Testis (tissue), 3 donors: ENCODE measurements around the gene SNX8. TPM values are rescaled to one million over a fixed set of nuclear protein-coding genes. Genes with fewer than 3 reads are reported as not detected.

Experiments
- DNase-seq: peaks from one replicate; pipeline ENCODE4 v3.0.0-alpha.2; 2019
- H3K27ac ChIP-seq, 2 donors: fragments of 200-600 bp; sonication (generic); one replicate each; pipeline ENCODE4 v1.5.1; 2019
- H3K27me3 ChIP-seq: fragments of 200-600 bp; sonication (generic); one replicate; pipeline ENCODE4 v1.5.1; 2019
- H3K36me3 ChIP-seq: fragments of 200-600 bp; sonication (generic); one replicate; pipeline ENCODE4 v1.5.1; 2017; ENCODE audit warnings: low read depth; ENCODE audit errors: missing control alignments
- H3K4me1 ChIP-seq: fragments of 200-600 bp; sonication (generic); one replicate; pipeline ENCODE4 v1.5.1; 2019
- H3K4me3 ChIP-seq, 2 donors: fragments of 200-600 bp; sonication (generic); one replicate each; pipeline ENCODE4 v1.5.1; 2017 to 2019
- H3K9me3 ChIP-seq: fragments of 200-600 bp; sonication (generic); one replicate; pipeline ENCODE4 v1.5.1; 2017
- POLR2A ChIP-seq: fragments of 450-650 bp; IDR thresholded peaks from one replicate; pipeline ENCODE4 v1.6.1; 2017; ENCODE audit warnings: antibody characterized with exemption, mild to moderate bottlenecking, moderate library complexity
- WGBS, 2 donors: methylation state at CpG; one replicate each; pipeline ENCODE4 v1.1.5; 2018; 5-methylcytosine and 5-hydroxymethylcytosine counted together
- intact Hi-C: fragments of 100-400 bp; cut with DNase I; formaldehyde crosslinking; loops from one replicate; pipeline ENCODE4 v1.15.1; 2023; ENCODE audit warnings: low total_unique reads
- polyA plus RNA-seq: library from polyadenylated mRNA; stranded (reverse); fragments of 350-450 nt; fragmentation: Illumina TruSeq; extraction: RNeasy Lipid Tissue Mini Kit (QIAGEN cat#74804); gene quantifications from one replicate; pipeline ENCODE4 v1.2.3, GENCODE V29; 2014; ENCODE audit warnings: low read depth, low replicate concordance; ENCODE audit not compliant: insufficient read depth
- total RNA-seq, 2 donors: library from RNA; depleted of rRNA; stranded (reverse); fragments of >200 nt; gene quantifications; one replicate each; pipeline ENCODE4 v1.2.3, GENCODE V29; 2016
- TF ChIP-seq, protein P1 (sequence below), 3 experiments: fragments of 450-650 bp in 2 of 3; fragments of 200-600 bp in 1 of 3; sonication (generic) in 1 of 3; IDR thresholded peaks; one replicate each; pipeline ENCODE4 v1.5.1; 2016 to 2019; ENCODE audit warnings: antibody characterized with exemption in 3 of 3, mild to moderate bottlenecking in 2 of 3, moderate library complexity in 1 of 3

SNX8 gene
- total and polyA plus RNA-seq, 3 donors from 2014 or later: 50.9 to 90.8 (median 66.8) TPM

DNA sequence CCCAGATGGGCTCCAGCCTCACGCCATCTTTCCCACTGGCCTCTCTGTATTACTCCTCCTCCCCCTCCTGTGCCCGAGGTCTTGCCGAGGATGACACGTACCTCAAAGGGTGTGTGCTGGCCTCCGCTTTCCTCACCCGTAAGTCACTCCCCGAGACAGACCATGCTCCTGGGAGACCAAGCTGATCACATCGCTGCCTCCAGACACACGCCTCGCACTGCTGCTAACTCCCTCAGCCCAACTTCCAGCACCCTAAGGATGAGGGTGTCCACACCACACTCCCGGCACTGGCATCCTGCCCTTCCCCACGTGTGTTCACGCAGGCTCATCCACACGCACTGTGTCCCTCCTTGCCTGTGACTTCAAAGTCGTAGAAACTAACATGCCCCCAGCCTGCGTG lies 105.5 kb downstream of the SNX8 start:
- intact Hi-C loops: no loop called here
- H3K27ac ChIP-seq: no peak overlapping the region
- H3K36me3 ChIP-seq: no peaks in the 10 kb centered on the region
- no peaks in the 10 kb centered on the region for H3K27me3 ChIP-seq
- DNase-seq: no peak
- WGBS, 2 donors: 92 to 93% methylated on average over 16 of the region's 16 CpGs
- no peak for TF ChIP-seq POLR2A
- TF ChIP-seq, protein P1, sequence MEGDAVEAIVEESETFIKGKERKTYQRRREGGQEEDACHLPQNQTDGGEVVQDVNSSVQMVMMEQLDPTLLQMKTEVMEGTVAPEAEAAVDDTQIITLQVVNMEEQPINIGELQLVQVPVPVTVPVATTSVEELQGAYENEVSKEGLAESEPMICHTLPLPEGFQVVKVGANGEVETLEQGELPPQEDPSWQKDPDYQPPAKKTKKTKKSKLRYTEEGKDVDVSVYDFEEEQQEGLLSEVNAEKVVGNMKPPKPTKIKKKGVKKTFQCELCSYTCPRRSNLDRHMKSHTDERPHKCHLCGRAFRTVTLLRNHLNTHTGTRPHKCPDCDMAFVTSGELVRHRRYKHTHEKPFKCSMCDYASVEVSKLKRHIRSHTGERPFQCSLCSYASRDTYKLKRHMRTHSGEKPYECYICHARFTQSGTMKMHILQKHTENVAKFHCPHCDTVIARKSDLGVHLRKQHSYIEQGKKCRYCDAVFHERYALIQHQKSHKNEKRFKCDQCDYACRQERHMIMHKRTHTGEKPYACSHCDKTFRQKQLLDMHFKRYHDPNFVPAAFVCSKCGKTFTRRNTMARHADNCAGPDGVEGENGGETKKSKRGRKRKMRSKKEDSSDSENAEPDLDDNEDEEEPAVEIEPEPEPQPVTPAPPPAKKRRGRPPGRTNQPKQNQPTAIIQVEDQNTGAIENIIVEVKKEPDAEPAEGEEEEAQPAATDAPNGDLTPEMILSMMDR (IDR thresholded peaks at IDR 0.05): no peak
- H3K4me3 ChIP-seq: no peak overlapping the region
- H3K9me3 ChIP-seq: no peaks in the 10 kb centered on the region
- H3K4me1 ChIP-seq: peaks cover 5% of the 10 kb centered on the region

DNA sequence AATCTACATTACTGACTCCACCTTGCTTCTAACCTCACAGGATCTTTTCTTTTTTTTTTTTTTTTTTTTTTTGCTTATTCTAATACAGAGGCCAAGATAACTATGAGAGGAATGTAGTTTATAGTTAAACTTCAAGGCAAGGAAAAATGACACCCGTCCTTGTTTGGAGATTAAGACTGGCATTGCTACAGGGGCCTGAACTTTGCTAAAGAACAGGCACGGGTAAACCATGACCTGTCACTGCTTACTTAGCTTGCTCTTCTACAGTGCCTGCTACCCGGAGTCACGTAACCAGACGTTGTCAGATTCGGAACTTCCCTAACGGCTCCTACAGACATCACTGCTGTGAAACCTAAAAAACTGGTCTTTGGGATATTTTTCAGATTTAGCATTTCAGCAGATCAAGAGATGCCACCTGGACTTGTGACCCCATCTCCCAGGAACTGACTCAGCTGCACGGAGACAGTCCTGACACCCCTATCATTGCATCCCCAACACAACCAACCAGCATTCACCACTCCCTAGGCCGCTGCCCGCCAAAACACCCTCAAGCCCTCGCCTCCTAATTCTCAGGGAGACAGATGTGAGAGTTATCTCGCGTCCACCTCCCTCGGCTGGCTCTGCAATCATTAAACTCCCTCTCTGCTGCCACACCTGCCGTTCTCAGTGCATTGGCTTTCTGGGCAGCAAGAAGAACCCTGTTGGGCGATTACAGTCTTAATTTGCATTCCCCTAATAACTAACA lies 109.0 kb downstream of the SNX8 start:
- H3K9me3 ChIP-seq: no peaks in the 10 kb centered on the region
- WGBS, 2 donors: 82 to 88% methylated on average over 16 of the region's 16 CpGs
- H3K36me3 ChIP-seq: no peaks in the 10 kb centered on the region
- peaks cover 5% of the 10 kb centered on the region for H3K4me1 ChIP-seq
- DNase-seq: no peak
- TF ChIP-seq POLR2A: no peak
- TF ChIP-seq, protein P1 (IDR thresholded peaks at IDR 0.05): no peak
- intact Hi-C loops: no loop called here
- no peak overlapping the region for H3K27ac ChIP-seq
- no peaks in the 10 kb centered on the region for H3K27me3 ChIP-seq
- H3K4me3 ChIP-seq: no peak overlapping the region

DNA sequence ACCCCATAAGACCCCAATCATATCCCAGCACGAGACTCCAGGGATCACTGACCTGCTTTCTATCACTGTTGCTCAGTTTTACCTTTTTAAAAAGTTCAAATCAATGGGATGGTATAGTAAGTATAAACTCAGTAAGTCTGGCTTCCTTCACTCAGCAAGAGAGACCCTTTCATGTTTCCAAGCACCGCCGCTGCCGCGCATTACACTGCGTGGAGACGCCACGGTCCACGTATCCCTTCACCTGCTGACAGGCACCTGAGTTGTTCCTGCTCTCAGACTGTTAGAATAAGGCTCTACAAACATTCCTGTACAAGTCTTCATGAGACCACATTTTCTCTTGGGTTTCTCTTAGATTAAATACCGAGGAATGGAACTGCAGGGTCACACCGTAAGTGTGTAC lies 109.8 kb downstream of the SNX8 start:
- 95 to 96% methylated on average over 11 of the region's 11 CpGs for WGBS, 2 donors
- Histone ChIP-seq H3K4me3 (no peak overlapping the region), H3K27me3 (no peaks in the 10 kb centered on the region), H3K36me3 (no peaks in the 10 kb centered on the region), H3K9me3 (no peaks in the 10 kb centered on the region), H3K27ac (no peak overlapping the region), H3K4me1 (peaks cover 5% of the 10 kb centered on the region)
- no peak for DNase-seq
- intact Hi-C loops: no loop called here
- TF ChIP-seq POLR2A: no peak
- TF ChIP-seq, protein P1 (IDR thresholded peaks at IDR 0.05): no peak

DNA sequence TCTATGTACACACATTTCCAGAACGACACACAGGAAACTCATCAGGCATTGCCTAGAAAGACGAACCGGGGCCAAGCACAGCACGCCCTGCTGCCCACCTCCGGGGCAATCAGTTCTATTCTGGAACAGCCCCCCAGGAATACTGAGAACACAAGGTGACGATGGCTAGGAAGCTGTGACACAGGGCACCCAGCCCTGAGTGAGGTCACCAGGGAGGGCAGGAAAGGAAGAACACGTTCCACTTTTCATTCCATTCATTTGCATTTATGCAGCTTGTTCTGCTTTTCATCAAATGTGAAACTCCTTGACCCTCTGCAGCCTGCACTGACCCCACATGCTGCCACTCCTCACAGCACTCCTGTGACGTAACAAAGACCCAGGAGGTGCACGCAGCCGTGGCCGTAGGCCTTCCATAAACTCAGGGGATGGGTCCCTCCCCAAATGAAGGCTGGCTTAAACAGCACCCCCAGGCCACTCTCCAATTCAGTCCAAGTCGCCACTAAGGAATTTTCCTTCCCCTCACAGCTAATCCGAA lies 110.4 kb downstream of the SNX8 start:
- H3K4me1 ChIP-seq: peaks cover 5% of the 10 kb centered on the region
- no peak overlapping the region for H3K4me3 ChIP-seq
- 48 to 77% methylated on average over 13 of the region's 13 CpGs for WGBS, 2 donors
- no peak overlapping the region for H3K27ac ChIP-seq
- no peak for TF ChIP-seq POLR2A
- TF ChIP-seq, protein P1 (IDR thresholded peaks at IDR 0.05): no peak
- DNase-seq: no peak
- no peaks in the 10 kb centered on the region for H3K9me3 ChIP-seq
- no peaks in the 10 kb centered on the region for H3K27me3 ChIP-seq
- intact Hi-C loops: no loop called here
- no peaks in the 10 kb centered on the region for H3K36me3 ChIP-seq
